HG03025 (cell line): Measurements from ENCODE around the gene CEP70.
A peak's percentile ranks its signal among the peaks of the same experiment; 100 is the strongest.
"Not testable (repeated sequence)": the region's sequence is repeated elsewhere in the genome, so short reads cannot be mapped to it uniquely, and the experiment has no call there.

Source experiments
- ATAC-seq: cut with Tn5 transposase; IDR thresholded peaks from one replicate; pipeline ENCODE4 v1.9.1; 2021; ENCODE audit warnings: mild to moderate bottlenecking, moderate library complexity; ENCODE audit not compliant: unreplicated experiment, low FRiP score

The CEP70 gene

GRCh38 chr3:138594150-138594934 lies at the start of gene CEP70:
TSS of gene CEP70 (minus strand) at chr3:138594260. CDS start at chr3:138572927, 21,333 bp downstream.
- peak; percentile 88 for ATAC-seq

GRCh38 chr3:138642927-138643253 lies 48.8 kb upstream of the CEP70 start:
- no peak for ATAC-seq

- no peak for ATAC-seq
Observed at GRCh38 chr3:138642226-138642926, 48.3 kb upstream of the CEP70 start.

GRCh38 chr3:138640537-138640936 lies 46.5 kb upstream of the CEP70 start:
- no peak for ATAC-seq

- ATAC-seq, result no peak
Observed at GRCh38 chr3:138638641-138639040, 44.6 kb upstream of the CEP70 start.

- ATAC-seq, result no peak
Observed at GRCh38 chr3:138629526-138629925, 35.5 kb upstream of the CEP70 start.

GRCh38 chr3:138625707-138626365 lies 31.8 kb upstream of the CEP70 start:
- no peak for ATAC-seq

- ATAC-seq, result no peak
Observed at GRCh38 chr3:138624518-138624917, 30.5 kb upstream of the CEP70 start.

GRCh38 chr3:138620431-138620830 lies 26.4 kb upstream of the CEP70 start:
- no peak for ATAC-seq

- no peak for ATAC-seq
Observed at GRCh38 chr3:138615462-138615861, 21.4 kb upstream of the CEP70 start.

- no peak for ATAC-seq
Observed at GRCh38 chr3:138609898-138610266, 15.8 kb upstream of the CEP70 start.

GRCh38 chr3:138608322-138609135 lies 14.5 kb upstream of the CEP70 start, which contains the start of gene FAIM:
TSS of gene FAIM (plus strand) at chr3:138608771. CDS start at chr3:138619727, 10,956 bp downstream.
- peak; percentile 71 for ATAC-seq

- ATAC-seq, result not testable (repeated sequence)
Observed at GRCh38 chr3:138604106-138604595, 10.1 kb upstream of the CEP70 start.

GRCh38 chr3:138601661-138602060 lies 7.6 kb upstream of the CEP70 start:
- ATAC-seq, result not testable (repeated sequence)

GRCh38 chr3:138600100-138600745 lies 6.2 kb upstream of the CEP70 start:
- no peak for ATAC-seq

GRCh38 chr3:138598534-138598933 lies 4.5 kb upstream of the CEP70 start:
- no peak for ATAC-seq

- not testable (repeated sequence) for ATAC-seq
Observed at GRCh38 chr3:138597186-138597976, 3.3 kb upstream of the CEP70 start.

GRCh38 chr3:138594935-138595610 lies 1.0 kb upstream of the CEP70 start:
- no peak for ATAC-seq
